A673 (cell line): ENCODE measurements around the gene AMDHD1. TPM values are rescaled to one million over a fixed set of nuclear protein-coding genes. Genes with fewer than 3 reads are reported as not detected.

Source experiments
- BruUV-seq: library from RNA; stranded (reverse); fragments of 400-500 nt; replicated peaks from 2 replicates; lab custom pipeline; 2021; lab: Mats Ljungman, UMichigan
- CTCF ChIA-PET: fragments of 300-600 bp; sonication (Branson Sonifier 250); formaldehyde crosslinking; loops from one replicate; lab custom pipeline; 2022; ENCODE audit warnings: antibody characterized with exemption; lab: Charles Lee
- POLR2A ChIA-PET: fragments of 300-600 bp; sonication (Branson Sonifier 250); formaldehyde crosslinking; loops from one replicate; lab custom pipeline; 2022; ENCODE audit warnings: antibody characterized with exemption; ENCODE audit not compliant: low non-redundant PET; lab: Charles Lee
- DNase-seq: peaks from one replicate; pipeline ENCODE4 v3.0.0-alpha.2; 2015; ENCODE audit warnings: low spot score
- H3K27ac ChIP-seq: fragments of 200-600 bp; sonication (generic); 2 replicates; pipeline ENCODE4 v1.5.1; 2016; ENCODE audit warnings: mixed run types, low read depth, mild to moderate bottlenecking, mixed read lengths, antibody characterized with exemption, low read length; ENCODE audit not compliant: poor library complexity, severe bottlenecking
- H3K27me3 ChIP-seq: fragments of 200-600 bp; sonication (generic); replicated peaks from 2 replicates; pipeline ENCODE4 v1.6.1; 2017; ENCODE audit warnings: mixed run types, low read depth, mild to moderate bottlenecking, mixed read lengths, antibody characterized with exemption, low read length; ENCODE audit not compliant: insufficient read depth, poor library complexity
- H3K36me3 ChIP-seq: fragments of 200-600 bp; sonication (generic); 2 replicates; pipeline ENCODE4 v1.6.1; 2016; ENCODE audit warnings: mixed run types, mild to moderate bottlenecking, mixed read lengths, antibody characterized with exemption, low read length; ENCODE audit not compliant: insufficient read depth, poor library complexity, severe bottlenecking
- H3K4me1 ChIP-seq: fragments of 200-600 bp; sonication (generic); 2 replicates; pipeline ENCODE4 v1.6.1; 2017; ENCODE audit warnings: mixed run types, mild to moderate bottlenecking, mixed read lengths, antibody characterized with exemption, low read length; ENCODE audit not compliant: insufficient read depth, poor library complexity, severe bottlenecking
- H3K4me3 ChIP-seq: fragments of 200-600 bp; sonication (generic); 2 replicates; pipeline ENCODE4 v1.5.1; 2016; ENCODE audit warnings: low read depth, mixed run types, mild to moderate bottlenecking, mixed read lengths, low read length; ENCODE audit not compliant: poor library complexity, severe bottlenecking
- H3K9me3 ChIP-seq: fragments of 200-600 bp; sonication (generic); 2 replicates; pipeline ENCODE4 v1.6.1; 2016; ENCODE audit warnings: mixed run types, low read depth, mild to moderate bottlenecking, mixed read lengths, antibody characterized with exemption, low read length; ENCODE audit not compliant: poor library complexity, severe bottlenecking
- EZH2 ChIP-seq: fragments of 200-600 bp; sonication (generic); IDR thresholded peaks from 2 replicates; pipeline ENCODE4 v1.6.1; 2017; ENCODE audit warnings: borderline replicate concordance, low read depth, mild to moderate bottlenecking, mixed read lengths, antibody characterized with exemption, low read length; ENCODE audit not compliant: poor library complexity, severe bottlenecking
- intact Hi-C: fragments of 100-400 bp; cut with micrococcal nuclease; formaldehyde crosslinking; loops from one replicate; pipeline ENCODE4 v1.10.0; 2022; ENCODE audit not compliant: unreplicated experiment
- total RNA-seq: library from RNA; stranded (reverse); gene quantifications from 2 replicates; pipeline ENCODE4 v1.2.3, GENCODE V29; 2021
- TF ChIP-seq, protein P1 (sequence below): fragments of 300-800, 200-600 bp; sonication (generic); conservative IDR thresholded peaks from 2 replicates; pipeline ENCODE4 v1.5.1; 2017; ENCODE audit warnings: low read depth, mild to moderate bottlenecking, antibody characterized with exemption, low read length, moderate library complexity, mixed read lengths

The AMDHD1 gene
- total RNA-seq, 1 experiment from 2014 or later: 1.1 TPM

GRCh38 chr12:95960241-95960640, 17.1 kb downstream of the AMDHD1 start:
- TF ChIP-seq, protein P1, sequence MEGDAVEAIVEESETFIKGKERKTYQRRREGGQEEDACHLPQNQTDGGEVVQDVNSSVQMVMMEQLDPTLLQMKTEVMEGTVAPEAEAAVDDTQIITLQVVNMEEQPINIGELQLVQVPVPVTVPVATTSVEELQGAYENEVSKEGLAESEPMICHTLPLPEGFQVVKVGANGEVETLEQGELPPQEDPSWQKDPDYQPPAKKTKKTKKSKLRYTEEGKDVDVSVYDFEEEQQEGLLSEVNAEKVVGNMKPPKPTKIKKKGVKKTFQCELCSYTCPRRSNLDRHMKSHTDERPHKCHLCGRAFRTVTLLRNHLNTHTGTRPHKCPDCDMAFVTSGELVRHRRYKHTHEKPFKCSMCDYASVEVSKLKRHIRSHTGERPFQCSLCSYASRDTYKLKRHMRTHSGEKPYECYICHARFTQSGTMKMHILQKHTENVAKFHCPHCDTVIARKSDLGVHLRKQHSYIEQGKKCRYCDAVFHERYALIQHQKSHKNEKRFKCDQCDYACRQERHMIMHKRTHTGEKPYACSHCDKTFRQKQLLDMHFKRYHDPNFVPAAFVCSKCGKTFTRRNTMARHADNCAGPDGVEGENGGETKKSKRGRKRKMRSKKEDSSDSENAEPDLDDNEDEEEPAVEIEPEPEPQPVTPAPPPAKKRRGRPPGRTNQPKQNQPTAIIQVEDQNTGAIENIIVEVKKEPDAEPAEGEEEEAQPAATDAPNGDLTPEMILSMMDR: no peak
- no peak for TF ChIP-seq EZH2
- ChIA-PET POLR2A (no interaction called here), CTCF (no interaction called here)
- no peaks in the 10 kb centered on the region for H3K27me3 ChIP-seq
- H3K9me3 ChIP-seq: no peaks in the 10 kb centered on the region
- no peaks in the 10 kb centered on the region for H3K4me1 ChIP-seq
- DNase-seq: no peak
- H3K36me3 ChIP-seq: no peaks in the 10 kb centered on the region
- no TSS peak for BruUV-seq
- intact Hi-C loops: loop anchor here (5.0 to 10.0 kb wide), 2 partner anchors 43 to 375 kb away; no protein-coding TSS in a partner anchor
- H3K27ac ChIP-seq: no peak overlapping the region
- no peak overlapping the region for H3K4me3 ChIP-seq

DNA sequence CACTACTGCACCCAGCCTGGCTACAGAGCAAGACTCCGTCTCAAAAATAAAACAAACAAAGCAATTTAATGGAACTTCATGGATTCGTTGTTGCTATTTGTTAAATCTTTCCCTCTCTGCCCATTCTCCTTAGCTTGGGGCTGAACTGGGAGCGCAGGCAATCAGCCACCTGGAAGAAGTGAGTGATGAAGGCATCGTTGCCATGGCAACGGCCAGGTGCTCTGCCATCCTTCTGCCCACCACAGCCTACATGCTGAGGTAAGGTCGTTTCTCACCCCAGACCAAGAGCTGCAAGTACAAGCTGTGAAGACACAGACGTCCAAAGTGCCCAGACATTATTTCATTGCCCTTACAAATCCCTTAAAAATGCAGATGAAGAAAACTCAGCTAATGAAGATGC, 19.1 kb downstream of the AMDHD1 start:
- H3K27ac ChIP-seq: no peak overlapping the region
- CTCF ChIA-PET: no interaction called here
- intact Hi-C loops: loop anchor here (5.0 to 10.0 kb wide), 2 partner anchors 45 to 377 kb away; no protein-coding TSS in a partner anchor
- no peaks in the 10 kb centered on the region for H3K4me1 ChIP-seq
- H3K4me3 ChIP-seq: no peak overlapping the region
- no peaks in the 10 kb centered on the region for H3K36me3 ChIP-seq
- POLR2A ChIA-PET: no interaction called here
- no peak for DNase-seq
- TF ChIP-seq, protein P1: no peak
- TF ChIP-seq EZH2: no peak
- H3K9me3 ChIP-seq: no peaks in the 10 kb centered on the region
- H3K27me3 ChIP-seq: no peaks in the 10 kb centered on the region
- no TSS peak for BruUV-seq

GRCh38 chr12:95963096-95963495, 20.0 kb downstream of the AMDHD1 start:
- BruUV-seq: no TSS peak
- intact Hi-C loops: loop anchor here (5.0 to 10.0 kb wide), 2 partner anchors 46 to 378 kb away; no protein-coding TSS in a partner anchor
- peak; percentile 64 for DNase-seq
- Histone ChIP-seq H3K4me1 (no peaks in the 10 kb centered on the region), H3K27ac (no peak overlapping the region), H3K4me3 (no peak overlapping the region), H3K27me3 (no peaks in the 10 kb centered on the region), H3K9me3 (no peaks in the 10 kb centered on the region), H3K36me3 (no peaks in the 10 kb centered on the region)
- TF ChIP-seq, protein P1: peak; percentile 59
- TF ChIP-seq EZH2: no peak
- CTCF ChIA-PET: interaction anchor here (0.6 kb wide), 1 partner anchor 29 kb away, joined by 5 read pairs; no protein-coding TSS in a partner anchor
- POLR2A ChIA-PET: interaction anchor here (0.7 kb wide), 1 partner anchor 218 kb away, joined by 4 read pairs; no protein-coding TSS in a partner anchor
